ENCODE measurements around the gene PYCARD.
A peak's percentile ranks its signal among the peaks of the same experiment; 100 is the strongest.
"Not testable (repeated sequence)": the region's sequence is repeated elsewhere in the genome, so short reads cannot be mapped to it uniquely, and the experiment has no call there.

Gene PYCARD

GRCh38 chr16:31202414-31203375 is at the start of gene PYCARD:
PYCARD (minus strand) TSS chr16:31202760; CDS start chr16:31202690, 70 bp downstream.
- DNase-seq (ENCODE audit: low spot score) = peak; percentile 69
- TF ChIP-seq CTCF (IDR thresholded peaks at IDR 0.05; ENCODE audit: extremely low read depth, missing control alignments) = no peak

GRCh38 chr16:31251435-31251834 is 48.9 kb upstream of the PYCARD start:
- DNase-seq (ENCODE audit: low spot score) = no peak
- no peak for TF ChIP-seq CTCF (IDR thresholded peaks at IDR 0.05; ENCODE audit: extremely low read depth, missing control alignments)

GRCh38 chr16:31250782-31251384 is 48.3 kb upstream of the PYCARD start:
- DNase-seq (ENCODE audit: low spot score) = no peak
- TF ChIP-seq CTCF (IDR thresholded peaks at IDR 0.05; ENCODE audit: extremely low read depth, missing control alignments) = no peak

- DNase-seq (ENCODE audit: low spot score) = no peak
- TF ChIP-seq CTCF (IDR thresholded peaks at IDR 0.05; ENCODE audit: extremely low read depth, missing control alignments) = no peak
Observed at GRCh38 chr16:31248344-31248743, 45.8 kb upstream of the PYCARD start.

- DNase-seq (ENCODE audit: low spot score) = no peak
Observed at GRCh38 chr16:31246296-31246695, 43.7 kb upstream of the PYCARD start.

GRCh38 chr16:31245598-31245997 is 43.0 kb upstream of the PYCARD start:
- DNase-seq (ENCODE audit: low spot score) = not testable (repeated sequence)

More at GRCh38 chr16:31246296-31246695, 43.7 kb upstream of the PYCARD start:
- TF ChIP-seq CTCF (IDR thresholded peaks at IDR 0.05; ENCODE audit: extremely low read depth, missing control alignments) = no peak

- DNase-seq (ENCODE audit: low spot score) = no peak
- no peak for TF ChIP-seq CTCF (IDR thresholded peaks at IDR 0.05; ENCODE audit: extremely low read depth, missing control alignments)
Observed at GRCh38 chr16:31243734-31244670, 41.4 kb upstream of the PYCARD start.
